HS-5 (cell line): ENCODE measurements around the gene SLC25A21.
A peak's percentile ranks its signal among the peaks of the same experiment; 100 is the strongest.

Source experiments
- DNase-seq: peaks from one replicate; pipeline ENCODE4 v3.0.0-alpha.2; 2012; ENCODE audit warnings: low read depth

Gene SLC25A21

DNA sequence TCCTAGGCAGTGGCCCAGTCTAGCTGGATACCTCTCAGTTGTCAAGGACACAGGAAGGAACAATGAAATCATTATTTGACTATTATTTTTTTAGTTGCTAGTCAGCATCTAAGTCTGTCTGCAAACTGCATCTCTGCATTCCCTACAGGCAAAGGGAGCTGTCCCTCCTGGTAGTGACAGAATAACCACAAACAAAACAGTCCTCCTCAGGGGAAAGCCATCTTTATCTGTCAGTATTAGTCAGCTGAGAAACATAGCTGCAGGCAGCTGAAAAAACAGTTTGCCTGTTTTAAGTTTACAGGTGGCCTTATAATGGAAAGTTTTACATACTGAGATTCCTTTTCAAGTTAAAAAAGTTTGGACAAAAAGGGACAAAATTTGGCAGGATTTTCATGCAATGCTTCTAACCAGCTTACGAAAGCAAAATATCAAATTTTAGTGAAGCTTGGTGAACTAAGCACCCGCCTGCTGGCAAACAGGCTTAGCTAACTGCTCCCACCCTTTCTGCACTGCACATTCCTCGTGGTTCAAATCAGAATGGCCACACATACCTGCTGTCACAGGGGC lies 29.5 kb downstream of the SLC25A21 start:
- no peak for DNase-seq

- no peak for DNase-seq
Measured at GRCh38 chr14:37140176-37140575, 32.2 kb downstream of the SLC25A21 start.

DNA sequence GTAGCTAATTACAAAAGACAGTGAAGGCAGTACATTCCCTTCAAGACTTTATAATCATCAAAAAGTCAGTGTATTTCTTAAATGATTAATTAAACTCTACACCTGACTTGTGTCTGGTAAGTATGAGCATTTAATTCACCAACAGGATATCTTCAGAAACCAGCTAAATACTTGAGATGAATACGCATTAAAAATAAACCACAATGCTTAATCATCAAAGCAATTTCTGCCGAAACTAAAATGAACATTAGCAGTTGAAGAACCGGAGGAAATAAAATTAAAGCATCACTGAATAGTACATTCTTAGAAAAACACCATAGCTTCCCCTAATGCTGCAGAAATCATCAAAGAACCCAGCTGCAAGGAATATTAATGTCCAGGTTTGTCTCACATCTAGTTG lies 32.7 kb downstream of the SLC25A21 start:
- DNase-seq: no peak

- DNase-seq: no peak
Measured at GRCh38 chr14:37138898-37139297, 33.5 kb downstream of the SLC25A21 start.

- DNase-seq: no peak
Measured at GRCh38 chr14:37133284-37133913, 39.0 kb downstream of the SLC25A21 start.

- no peak for DNase-seq
Measured at GRCh38 chr14:37131205-37131604, 41.2 kb downstream of the SLC25A21 start.

DNA sequence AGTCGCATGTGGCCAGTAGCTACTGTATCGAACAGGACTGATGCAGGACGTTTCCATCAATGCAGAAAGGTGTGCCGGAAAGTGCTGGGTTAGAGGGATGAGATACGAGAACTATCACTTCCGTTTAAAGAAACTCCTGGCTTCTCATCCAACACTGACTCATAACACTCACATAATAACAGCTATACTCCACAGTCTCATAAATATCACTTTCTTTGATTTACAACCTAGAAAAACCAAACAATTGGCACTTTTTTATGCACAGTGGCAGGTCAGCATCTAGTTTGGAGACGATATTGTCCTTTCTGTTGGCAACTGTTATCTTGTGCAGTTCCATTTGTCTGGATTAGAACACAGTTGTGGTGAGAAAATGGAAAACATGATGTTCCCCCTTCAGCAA lies 43.4 kb downstream of the SLC25A21 start:
- DNase-seq: no peak

- no peak for DNase-seq
Measured at GRCh38 chr14:37124614-37125013, 47.8 kb downstream of the SLC25A21 start.

DNA sequence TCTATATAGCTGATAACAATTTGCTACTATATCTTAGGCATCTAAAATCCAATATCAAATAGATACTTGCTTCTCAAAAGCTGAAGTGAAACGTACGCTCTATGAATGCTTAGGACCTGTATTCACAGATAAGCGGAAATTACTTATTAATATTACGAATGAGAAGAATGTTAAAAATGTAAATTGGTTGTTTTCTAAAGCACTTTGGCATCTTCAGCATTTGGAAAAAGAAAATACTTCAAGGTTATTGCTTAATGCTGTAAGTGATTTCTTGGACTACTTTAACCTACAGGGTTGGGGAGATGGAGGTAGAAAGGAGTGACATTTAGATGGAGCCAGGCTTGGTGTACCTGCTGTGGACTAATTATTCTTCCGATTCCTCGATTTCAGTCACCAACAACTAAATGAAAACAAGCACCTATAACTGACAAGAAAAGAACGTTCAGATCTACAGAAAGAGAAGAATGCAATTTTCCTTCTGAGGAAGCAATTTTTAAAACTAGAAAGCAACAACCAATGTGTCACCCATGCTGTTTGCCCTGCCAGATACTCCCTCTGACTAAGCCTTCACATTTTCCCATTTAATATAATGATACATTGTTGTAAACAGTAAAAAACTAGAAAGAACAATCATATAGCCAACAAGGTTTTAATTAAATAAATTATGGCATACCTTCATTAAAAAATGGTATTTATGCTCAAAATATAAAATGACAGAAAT lies 49.3 kb downstream of the SLC25A21 start:
- DNase-seq: no peak

- DNase-seq: peak; percentile 39
Measured at GRCh38 chr14:37122288-37122687, 50.1 kb downstream of the SLC25A21 start.

GRCh38 chr14:37118673-37119366 lies 53.6 kb downstream of the SLC25A21 start:
- no peak for DNase-seq

DNA sequence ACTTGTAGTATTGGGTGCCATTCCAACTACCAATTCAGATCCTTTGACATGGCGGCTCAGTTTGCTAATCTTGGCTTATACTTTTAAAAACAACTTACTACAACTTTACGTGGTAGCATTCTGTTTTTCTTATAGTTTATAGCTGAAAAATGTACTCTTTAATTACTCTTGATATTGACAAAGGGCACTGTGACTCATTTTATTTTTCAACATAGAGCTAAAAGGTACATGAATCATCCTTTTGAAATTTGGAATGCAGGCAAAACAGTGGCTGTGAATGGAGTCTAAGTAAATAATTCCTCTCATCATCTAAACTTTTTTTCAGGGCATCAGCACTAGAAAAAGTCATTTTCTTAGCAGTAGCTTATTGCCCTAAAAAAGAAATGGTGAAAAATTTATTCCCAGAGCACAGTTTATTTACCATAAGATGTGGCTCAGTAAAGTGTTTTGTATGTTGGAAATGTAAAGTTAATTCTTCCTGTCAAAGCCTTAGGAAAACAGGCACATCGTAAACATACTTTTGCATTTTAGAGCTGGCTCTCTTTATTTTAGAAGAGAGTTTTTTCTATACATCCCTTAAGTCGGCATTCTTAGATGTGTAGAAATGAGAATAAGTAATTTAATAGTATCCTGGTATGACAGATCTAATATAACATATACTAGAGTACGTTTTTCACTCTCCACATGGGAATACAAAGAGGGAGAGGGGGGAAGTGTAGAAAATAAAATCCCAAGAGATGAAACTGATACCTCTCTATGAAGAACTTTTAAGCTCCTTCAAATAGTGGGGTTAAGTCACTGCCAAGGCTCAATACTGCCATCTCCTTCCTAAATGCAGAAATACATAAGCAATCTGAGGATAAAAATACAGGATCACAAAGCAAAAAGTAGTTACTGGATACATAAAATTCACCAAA lies 55.2 kb downstream of the SLC25A21 start:
- peak; percentile 31 for DNase-seq

DNA sequence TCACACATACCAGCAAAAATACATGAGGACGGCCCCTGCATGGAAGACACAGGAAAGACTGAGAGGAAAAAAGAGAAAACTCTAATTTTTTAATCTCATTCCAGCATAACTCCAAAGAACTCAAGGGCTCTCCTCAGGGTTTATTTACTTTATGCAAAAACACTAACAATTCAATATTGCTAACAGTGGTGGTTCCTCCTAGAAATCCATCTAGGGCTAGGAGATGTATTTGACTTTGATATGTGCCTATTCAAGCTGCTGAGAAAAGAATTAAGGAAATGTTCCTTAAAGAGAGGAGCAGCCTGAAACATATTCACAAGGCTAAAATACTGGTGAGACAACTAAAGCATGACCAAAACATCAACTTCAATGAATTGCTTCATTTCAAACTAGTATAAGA lies 57.0 kb downstream of the SLC25A21 start:
- DNase-seq: no peak

DNA sequence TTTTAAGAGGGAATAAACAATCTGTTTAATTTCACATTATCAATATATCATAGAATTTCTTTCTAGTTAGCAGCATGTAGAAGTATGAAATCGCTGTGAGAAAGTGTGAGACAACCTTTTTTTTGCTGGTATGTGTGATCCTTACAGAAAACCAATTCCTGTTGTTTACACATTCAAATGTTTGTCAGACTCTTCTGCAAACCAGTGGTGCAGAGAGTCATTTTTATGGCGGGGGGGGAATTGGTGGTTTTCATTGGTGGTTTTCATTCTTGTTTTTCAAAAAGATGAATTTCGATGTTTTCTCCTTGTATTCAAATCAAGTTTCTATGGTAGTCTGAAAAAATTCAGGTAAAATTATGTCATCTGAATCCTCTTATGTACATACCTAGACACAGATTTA lies 57.8 kb downstream of the SLC25A21 start:
- DNase-seq: no peak

DNA sequence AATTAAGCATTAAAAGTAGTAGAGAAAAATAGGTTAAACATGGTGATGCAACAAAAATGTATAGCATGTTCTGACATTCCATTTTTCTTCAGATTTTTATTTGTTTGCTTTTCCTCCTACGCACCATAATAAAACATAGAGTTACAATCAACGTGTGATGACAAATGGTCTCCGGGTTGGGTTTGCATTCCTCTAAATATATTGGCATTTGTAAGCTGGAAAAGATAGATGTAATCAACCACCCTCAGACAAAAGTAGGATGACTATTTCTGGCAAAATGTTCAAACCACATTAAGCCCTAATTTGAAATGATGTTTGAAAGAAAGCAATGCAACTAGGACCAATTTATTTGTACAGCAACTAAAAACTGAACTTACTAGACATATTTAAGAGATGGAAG lies 58.4 kb downstream of the SLC25A21 start:
- peak; percentile 11 for DNase-seq

GRCh38 chr14:37098132-37098531 lies 74.3 kb downstream of the SLC25A21 start:
- no peak for DNase-seq

- no peak for DNase-seq
Measured at GRCh38 chr14:37094502-37094901, 77.9 kb downstream of the SLC25A21 start.

- no peak for DNase-seq
Measured at GRCh38 chr14:37093364-37093763, 79.0 kb downstream of the SLC25A21 start.

DNA sequence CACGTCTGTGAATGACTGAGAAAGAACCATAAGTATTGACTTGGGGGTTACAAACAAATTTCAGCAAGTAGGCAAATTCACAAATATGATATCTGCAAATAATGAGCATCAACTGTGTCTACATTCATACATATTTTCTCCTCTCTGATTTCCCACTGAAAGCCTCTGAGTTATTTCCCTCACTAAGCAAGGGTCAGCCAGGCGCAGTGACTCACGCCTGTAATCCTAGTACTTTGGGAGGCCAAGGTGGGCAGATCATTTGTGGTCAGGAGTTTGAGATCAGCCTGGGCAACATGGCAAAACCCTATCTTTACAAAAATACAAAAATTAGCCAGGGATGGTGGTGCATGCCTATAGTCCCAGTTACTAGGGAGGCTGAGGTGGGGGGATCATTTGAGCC lies 80.8 kb downstream of the SLC25A21 start:
- DNase-seq: no peak

- DNase-seq: no peak
Measured at GRCh38 chr14:37090026-37090425, 82.4 kb downstream of the SLC25A21 start.

GRCh38 chr14:37089410-37089809 lies 83.0 kb downstream of the SLC25A21 start:
- DNase-seq: no peak
